ENCODE data around the gene CENPB. TPM values are rescaled to one million over a fixed set of nuclear protein-coding genes. Genes with fewer than 3 reads are reported as not detected.

The CENPB gene
- total RNA-seq, 1 donor from 2014 or later, result 78.7 TPM

Other genes with a start within 250 kb of the CENPB start
- not detected in 2 replicates for gene GFRA4, start 123.3 kb downstream of the CENPB start, total RNA-seq
- not detected in 2 replicates for gene ADAM33, start 104.7 kb downstream of the CENPB start, total RNA-seq
- not detected in 2 replicates for gene SIGLEC1, start 74.1 kb downstream of the CENPB start, total RNA-seq
- gene HSPA12B, start 54.1 kb downstream of the CENPB start, total RNA-seq, result 25.5 and 26.3 TPM in 2 replicates
- gene ADISSP, start 19.0 kb downstream of the CENPB start, total RNA-seq, result 27.7 and 43.8 TPM in 2 replicates
- gene SPEF1, start 5.3 kb downstream of the CENPB start, total RNA-seq, result not detected in 2 replicates
- gene CDC25B, start 9.6 kb upstream of the CENPB start, total RNA-seq, result 36.4 and 51.9 TPM in 2 replicates
- 16.5 and 17.6 TPM in 2 replicates for gene AP5S1, start 33.8 kb upstream of the CENPB start, total RNA-seq
- 38.3 and 51.7 TPM in 2 replicates for gene MAVS, start 60.1 kb upstream of the CENPB start, total RNA-seq
- 40.6 and 48.7 TPM in 2 replicates for gene PANK2, start 102.6 kb upstream of the CENPB start, total RNA-seq
- gene RNF24, start 228.8 kb upstream of the CENPB start, total RNA-seq, result 16.3 and 17.3 TPM in 2 replicates